Epithelial cell of esophagus (primary cell): ENCODE results near the gene LAPTM4A.
"Not testable (repeated sequence)": the region's sequence is repeated elsewhere in the genome, so short reads cannot be mapped to it uniquely, and the experiment has no call there.

Experiments used
- DNase-seq: peaks from one replicate; pipeline ENCODE4 v3.0.0; 2010; ENCODE audit warnings: low read depth
- H3K4me3 ChIP-seq: 2 replicates; pipeline ENCODE4 v1.5.1; 2011; ENCODE audit warnings: mild to moderate bottlenecking, low read length, control low read depth
- TF ChIP-seq, protein P1 (sequence below): IDR thresholded peaks from 2 replicates; pipeline ENCODE4 v1.5.1; 2011; ENCODE audit warnings: low read depth, mild to moderate bottlenecking, low read length, control low read depth, inconsistent platforms; ENCODE audit not compliant: insufficient read depth; ENCODE audit errors: missing control alignments

The LAPTM4A gene

GRCh38 chr2:20048488-20049448 lies 2.7 kb downstream of the LAPTM4A start:
- TF ChIP-seq, protein P1, sequence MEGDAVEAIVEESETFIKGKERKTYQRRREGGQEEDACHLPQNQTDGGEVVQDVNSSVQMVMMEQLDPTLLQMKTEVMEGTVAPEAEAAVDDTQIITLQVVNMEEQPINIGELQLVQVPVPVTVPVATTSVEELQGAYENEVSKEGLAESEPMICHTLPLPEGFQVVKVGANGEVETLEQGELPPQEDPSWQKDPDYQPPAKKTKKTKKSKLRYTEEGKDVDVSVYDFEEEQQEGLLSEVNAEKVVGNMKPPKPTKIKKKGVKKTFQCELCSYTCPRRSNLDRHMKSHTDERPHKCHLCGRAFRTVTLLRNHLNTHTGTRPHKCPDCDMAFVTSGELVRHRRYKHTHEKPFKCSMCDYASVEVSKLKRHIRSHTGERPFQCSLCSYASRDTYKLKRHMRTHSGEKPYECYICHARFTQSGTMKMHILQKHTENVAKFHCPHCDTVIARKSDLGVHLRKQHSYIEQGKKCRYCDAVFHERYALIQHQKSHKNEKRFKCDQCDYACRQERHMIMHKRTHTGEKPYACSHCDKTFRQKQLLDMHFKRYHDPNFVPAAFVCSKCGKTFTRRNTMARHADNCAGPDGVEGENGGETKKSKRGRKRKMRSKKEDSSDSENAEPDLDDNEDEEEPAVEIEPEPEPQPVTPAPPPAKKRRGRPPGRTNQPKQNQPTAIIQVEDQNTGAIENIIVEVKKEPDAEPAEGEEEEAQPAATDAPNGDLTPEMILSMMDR: no peak
- peak overlapping the region; percentile 93 for H3K4me3 ChIP-seq
- DNase-seq: no peak

- DNase-seq, H3K4me3 ChIP-seq: not testable (repeated sequence)
These were observed 5.6 kb downstream of the LAPTM4A start for GRCh38 chr2:20045712-20046292.

- DNase-seq: no peak
- no peak overlapping the region for H3K4me3 ChIP-seq
- TF ChIP-seq, protein P1: no peak
These were observed 6.7 kb downstream of the LAPTM4A start for GRCh38 chr2:20044778-20045177.

- DNase-seq: peak; percentile 10
- H3K4me3 ChIP-seq: no peak overlapping the region
- TF ChIP-seq, protein P1: no peak
These were observed 8.9 kb downstream of the LAPTM4A start for GRCh38 chr2:20042531-20042930.

- TF ChIP-seq, protein P1: no peak
- DNase-seq: peak; percentile 83
- H3K4me3 ChIP-seq: no peak overlapping the region
These were observed 10.8 kb downstream of the LAPTM4A start for GRCh38 chr2:20040489-20041172.

DNA sequence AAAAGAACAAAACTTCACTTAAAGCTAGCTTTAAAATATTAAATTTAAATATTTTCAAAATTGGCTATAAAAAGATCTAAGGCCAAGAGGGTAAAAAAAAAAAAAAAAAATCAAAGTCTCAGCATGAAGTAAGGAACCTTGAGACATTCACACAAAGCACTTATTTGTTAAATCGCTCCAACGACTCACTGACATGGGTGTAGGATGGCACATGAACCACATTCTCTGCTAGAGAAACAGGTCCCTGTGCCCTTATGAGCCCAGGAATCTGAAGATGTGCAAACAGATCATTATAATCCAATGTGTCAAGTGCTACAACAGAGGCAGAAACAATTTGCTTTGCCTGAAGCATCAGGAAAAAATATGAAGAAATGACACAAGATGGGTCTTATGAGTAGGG lies 13.8 kb downstream of the LAPTM4A start:
- no peak overlapping the region for H3K4me3 ChIP-seq
- TF ChIP-seq, protein P1: no peak
- DNase-seq: no peak
